Uterus (tissue), 2 donors: ENCODE data around the gene ZHX3.

ENCODE experiments used
- CTCF ChIP-seq, 4 experiments: fragments of 200-600 bp in 2 of 4; fragments of 450-650 bp in 2 of 4; sonication (generic) in 2 of 4; IDR thresholded peaks; one replicate each; pipeline ENCODE4 v1.5.1; 2016 to 2019; ENCODE audit warnings: antibody characterized with exemption in 4 of 4, mild to moderate bottlenecking in 2 of 4, moderate library complexity in 1 of 4
- POLR2A ChIP-seq, 2 donors: fragments of 450-650 bp; IDR thresholded peaks; one replicate each; pipeline ENCODE4 v1.6.1; 2016; ENCODE audit warnings: antibody characterized with exemption in 2 of 2, mild to moderate bottlenecking in 1 of 2, moderate library complexity in 1 of 2

- TF ChIP-seq CTCF (IDR thresholded peaks at IDR 0.05) = no peak
- no peak for TF ChIP-seq POLR2A (IDR thresholded peaks at IDR 0.05)
Observed at GRCh38 chr20:41355598-41356203, 38.2 kb upstream of the ZHX3 start.
